GM23338 (cell line): ENCODE data around the gene SORCS2. TPM values are rescaled to one million over a fixed set of nuclear protein-coding genes. Genes with fewer than 3 reads are reported as not detected.

Source experiments
- ATAC-seq: fragments of 200-7000 bp; cut with Tn5 transposase; 3 replicates; pipeline ENCODE4 v1.9.1; 2020
- DNase-seq: peaks from one replicate; pipeline ENCODE4 v3.0.0-alpha.2; 2015; ENCODE audit warnings: low spot score
- H2AFZ ChIP-seq: fragments of 200-600 bp; sonication (generic); 2 replicates; pipeline ENCODE4 v1.8.0; 2016; ENCODE audit warnings: antibody characterized with exemption, mild to moderate bottlenecking, moderate library complexity
- H3F3A ChIP-seq: fragments of 200-600 bp; sonication (generic); replicated peaks from 2 replicates; pipeline ENCODE4 v1.8.0; 2017; ENCODE audit warnings: antibody characterized with exemption, mixed run types, low read depth
- H3K27ac ChIP-seq: fragments of 200-600 bp; sonication (generic); 2 replicates; pipeline ENCODE4 v1.6.1; 2016; ENCODE audit warnings: low read depth
- H3K27me3 ChIP-seq: fragments of 200-600 bp; sonication (generic); 2 replicates; pipeline ENCODE4 v1.8.0; 2016; ENCODE audit warnings: mild to moderate bottlenecking, mixed run types, moderate library complexity; ENCODE audit not compliant: insufficient read depth
- H3K36me3 ChIP-seq: fragments of 200-600 bp; sonication (generic); 2 replicates; pipeline ENCODE4 v1.8.0; 2016; ENCODE audit warnings: mild to moderate bottlenecking; ENCODE audit not compliant: insufficient read depth
- H3K4me1 ChIP-seq: fragments of 200-600 bp; sonication (generic); 2 replicates; pipeline ENCODE4 v1.8.0; 2016; ENCODE audit warnings: mild to moderate bottlenecking, moderate library complexity; ENCODE audit not compliant: insufficient read depth
- H3K4me2 ChIP-seq: fragments of 200-600 bp; sonication (generic); 2 replicates; pipeline ENCODE4 v1.7.1; 2017; ENCODE audit warnings: mixed run types
- H3K4me3 ChIP-seq: fragments of 200-600 bp; sonication (generic); 2 replicates; pipeline ENCODE4 v1.6.1; 2016; ENCODE audit warnings: mixed run types
- H3K79me2 ChIP-seq: fragments of 200-600 bp; sonication (generic); replicated peaks from 2 replicates; pipeline ENCODE4 v1.8.0; 2017; ENCODE audit warnings: mild to moderate bottlenecking; ENCODE audit not compliant: insufficient read depth
- H3K9me2 ChIP-seq: fragments of 200-600 bp; sonication (generic); 2 replicates; pipeline ENCODE4 v1.8.0; 2017; ENCODE audit not compliant: insufficient read depth
- H4K20me1 ChIP-seq: fragments of 200-600 bp; sonication (generic); replicated peaks from 2 replicates; pipeline ENCODE4 v1.8.0; 2017; ENCODE audit warnings: mild to moderate bottlenecking; ENCODE audit not compliant: insufficient read depth
- H3K27ac Mint-ChIP-seq: 2 replicates; pipeline ENCODE4 v1.8.0; 2020; ENCODE audit warnings: inconsistent platforms, mild to moderate bottlenecking, moderate library complexity, mixed read lengths
- H3K27me3 Mint-ChIP-seq: 3 replicates; pipeline ENCODE4 v1.8.0; 2022; ENCODE audit warnings: low read depth, mild to moderate bottlenecking, moderate library complexity, mixed read lengths, inconsistent platforms; ENCODE audit not compliant: insufficient read depth, poor library complexity
- H3K36me3 Mint-ChIP-seq: 3 replicates; pipeline ENCODE4 v1.8.0; 2021; ENCODE audit warnings: low read depth, mild to moderate bottlenecking, inconsistent platforms, moderate library complexity, mixed read lengths
- H3K4me1 Mint-ChIP-seq: 3 replicates; pipeline ENCODE4 v1.8.0; 2020; ENCODE audit warnings: mild to moderate bottlenecking, inconsistent platforms, mixed read lengths
- H3K4me3 Mint-ChIP-seq: 3 replicates; pipeline ENCODE4 v1.8.0; 2021; ENCODE audit warnings: moderate library complexity, mild to moderate bottlenecking, inconsistent platforms, mixed read lengths
- H3K9me3 Mint-ChIP-seq: 3 replicates; pipeline ENCODE4 v1.8.0; 2020; ENCODE audit warnings: moderate library complexity, mild to moderate bottlenecking, inconsistent platforms, mixed read lengths
- CREB1 ChIP-seq: fragments of 250-450 bp; sonication (Bioruptor Pico); IDR thresholded peaks from 2 replicates; pipeline ENCODE4 v1.5.0; 2020; ENCODE audit warnings: low read depth, mild to moderate bottlenecking, moderate library complexity
- CTCF ChIP-seq, 2 experiments: fragments of 200-600 bp in 1 of 2; sonication (generic) in 1 of 2; conservative IDR thresholded peaks; 2 replicates each; pipeline versions ENCODE4 v1.5.1 to v1.6.1; 2016 to 2017; ENCODE audit warnings: antibody characterized with exemption in 2 of 2, low read depth in 2 of 2, mild to moderate bottlenecking in 2 of 2, moderate library complexity in 1 of 2
- ETS1 ChIP-seq: IDR thresholded peaks from 2 replicates; pipeline ENCODE4 v1.6.1; 2016; ENCODE audit warnings: antibody characterized with exemption
- EZH2 ChIP-seq: fragments of 200-600 bp; sonication (generic); IDR thresholded peaks from one replicate; pipeline ENCODE4 v1.8.0; 2017; ENCODE audit warnings: antibody characterized with exemption, mild to moderate bottlenecking, low read depth; ENCODE audit not compliant: unreplicated experiment
- EZH2phosphoT487 ChIP-seq: fragments of 200-600 bp; sonication (generic); IDR thresholded peaks from one replicate; pipeline ENCODE4 v1.8.1; 2018; ENCODE audit warnings: antibody characterized with exemption; ENCODE audit not compliant: unreplicated experiment
- JUNB ChIP-seq: IDR thresholded peaks from one replicate; pipeline ENCODE4 v1.6.1; 2016; ENCODE audit warnings: antibody characterized with exemption; ENCODE audit not compliant: unreplicated experiment
- NANOG ChIP-seq: IDR thresholded peaks from 2 replicates; pipeline ENCODE4 v1.6.1; 2016; ENCODE audit warnings: antibody characterized with exemption, borderline replicate concordance
- POLR2AphosphoS5 ChIP-seq: IDR thresholded peaks from 2 replicates; pipeline ENCODE4 v1.6.1; 2016; ENCODE audit warnings: antibody characterized with exemption, low read depth
- REST ChIP-seq: IDR thresholded peaks from one replicate; pipeline ENCODE4 v1.6.1; 2018; ENCODE audit warnings: antibody characterized with exemption; ENCODE audit not compliant: unreplicated experiment
- STAT1 ChIP-seq: IDR thresholded peaks from one replicate; pipeline ENCODE4 v1.6.1; 2016; ENCODE audit warnings: antibody characterized with exemption; ENCODE audit not compliant: unreplicated experiment
- ZNF331 ChIP-seq: fragments of 250-450 bp; sonication (Bioruptor Pico); IDR thresholded peaks from 2 replicates; pipeline ENCODE4 v1.5.0; 2020; ENCODE audit warnings: low read depth, mild to moderate bottlenecking, moderate library complexity
- polyA plus RNA-seq: library from polyadenylated mRNA; unstranded; fragments of >200 nt; fragmentation: Nextera tagmentation; extraction: Ambion mirVana; gene quantifications from 2 replicates; pipeline ENCODE4 v1.2.1, GENCODE V29; 2016
- total RNA-seq: library from RNA; depleted of rRNA; stranded (reverse); fragments of >200 nt; shearing (Covaris generic); gene quantifications from 2 replicates; pipeline ENCODE4 v1.2.3, GENCODE V29; 2014

Gene SORCS2
- total and polyA plus RNA-seq, 2 experiments from 2014 or later = 0.47 to 2.4 TPM

GRCh38 chr4:7607156-7607910, 415.0 kb downstream of the SORCS2 start:
- TF ChIP-seq EZH2 = no peak
- no peak for TF ChIP-seq ZNF331
- TF ChIP-seq EZH2phosphoT487 = no peak
- no peak for TF ChIP-seq JUNB
- no peak for TF ChIP-seq POLR2AphosphoS5
- TF ChIP-seq STAT1 = no peak
- no peak for TF ChIP-seq REST
- TF ChIP-seq NANOG = no peak
- no peak for TF ChIP-seq CREB1 (CRISPR knock-in tag)
- no peak for TF ChIP-seq ETS1
- no peak for TF ChIP-seq CTCF (conservative IDR thresholded peaks at IDR 0.05; ENCODE audit: low read depth in 2 of 2)
- peaks cover 16% of the 10 kb centered on the region for H3K36me3 Mint-ChIP-seq
- H3K27me3 Mint-ChIP-seq = peaks cover 10% of the 10 kb centered on the region

More at GRCh38 chr4:7607156-7607910, 415.0 kb downstream of the SORCS2 start:
- H3K27ac ChIP-seq = no peak overlapping the region
- no peak for ATAC-seq
- no peak overlapping the region for H3K4me2 ChIP-seq
- DNase-seq = no peak
- no peaks in the 10 kb centered on the region; the same call in 2 of the 3 replicates for H3K4me1 Mint-ChIP-seq
- no peaks in the 10 kb centered on the region for H4K20me1 ChIP-seq
- peaks cover 28% of the 10 kb centered on the region for H3K9me3 Mint-ChIP-seq
- no peak overlapping the region for H3K4me3 Mint-ChIP-seq
- no peak overlapping the region for H3K27ac Mint-ChIP-seq
- H2AFZ ChIP-seq = no peak overlapping the region
- no peaks in the 10 kb centered on the region for H3K36me3 ChIP-seq
- H3K9me2 ChIP-seq = no peaks in the 10 kb centered on the region
- H3K4me1 ChIP-seq = no peaks in the 10 kb centered on the region
- no peaks in the 10 kb centered on the region for H3F3A ChIP-seq
- H3K79me2 ChIP-seq = no peaks in the 10 kb centered on the region
- H3K4me3 ChIP-seq = no peak overlapping the region
- no peaks in the 10 kb centered on the region for H3K27me3 ChIP-seq
